Hepatocyte (in vitro differentiated cells): ENCODE measurements around the gene FBRSL1. TPM values are rescaled to one million over a fixed set of nuclear protein-coding genes. Genes with fewer than 3 reads are reported as not detected.

Experiments used
- DNase-seq: peaks from one replicate; pipeline ENCODE4 v3.0.0-alpha.2; 2016; ENCODE audit warnings: low spot score
- H2AFZ ChIP-seq: fragments of 200-600 bp; sonication (generic); 2 replicates; pipeline ENCODE4 v1.6.0; 2016; ENCODE audit warnings: antibody characterized with exemption, mild to moderate bottlenecking
- H3K27ac ChIP-seq: fragments of 200-600 bp; sonication (generic); 2 replicates; pipeline ENCODE4 v1.5.1; 2016; ENCODE audit warnings: mild to moderate bottlenecking
- H3K27me3 ChIP-seq: fragments of 200-600 bp; sonication (generic); 2 replicates; pipeline ENCODE4 v1.6.1; 2016
- H3K36me3 ChIP-seq: fragments of 200-600 bp; sonication (generic); replicated peaks from 2 replicates; pipeline ENCODE4 v1.5.1; 2016; ENCODE audit warnings: low read depth; ENCODE audit not compliant: insufficient read depth
- H3K4me1 ChIP-seq: fragments of 200-600 bp; sonication (generic); 2 replicates; pipeline ENCODE4 v1.5.1; 2016; ENCODE audit warnings: mild to moderate bottlenecking, moderate library complexity; ENCODE audit not compliant: insufficient read depth
- H3K4me2 ChIP-seq: fragments of 200-600 bp; sonication (generic); 2 replicates; pipeline ENCODE4 v1.6.0; 2016
- H3K4me3 ChIP-seq: fragments of 200-600 bp; sonication (generic); 2 replicates; pipeline ENCODE4 v1.5.1; 2016; ENCODE audit warnings: mild to moderate bottlenecking
- H3K79me2 ChIP-seq: fragments of 200-600 bp; sonication (generic); 2 replicates; pipeline ENCODE4 v1.6.0; 2017; ENCODE audit warnings: mild to moderate bottlenecking
- H3K9me2 ChIP-seq: fragments of 200-600 bp; sonication (generic); replicated peaks from 2 replicates; pipeline ENCODE4 v1.6.0; 2017; ENCODE audit warnings: mild to moderate bottlenecking; ENCODE audit not compliant: insufficient read depth
- H3K9me3 ChIP-seq: fragments of 200-600 bp; sonication (generic); 2 replicates; pipeline ENCODE4 v1.5.1; 2016; ENCODE audit warnings: low read depth, mild to moderate bottlenecking
- H4K20me1 ChIP-seq: fragments of 200-600 bp; sonication (generic); 2 replicates; pipeline ENCODE4 v1.6.0; 2016; ENCODE audit warnings: mild to moderate bottlenecking; ENCODE audit not compliant: insufficient read depth, poor library complexity, severe bottlenecking
- CTCF ChIP-seq: fragments of 200-600 bp; sonication (generic); IDR thresholded peaks from 2 replicates; pipeline ENCODE4 v1.5.1; 2016; ENCODE audit warnings: antibody characterized with exemption, mild to moderate bottlenecking; ENCODE audit not compliant: poor library complexity
- EZH2 ChIP-seq: fragments of 200-600 bp; sonication (generic); IDR thresholded peaks from 2 replicates; pipeline ENCODE4 v1.6.1; 2016; ENCODE audit warnings: antibody characterized with exemption, mild to moderate bottlenecking, borderline replicate concordance
- EZH2phosphoT487 ChIP-seq: fragments of 200-600 bp; sonication (generic); IDR thresholded peaks from one replicate; pipeline ENCODE4 v1.6.1; 2018; ENCODE audit warnings: antibody characterized with exemption, mild to moderate bottlenecking, low read depth, moderate library complexity; ENCODE audit not compliant: unreplicated experiment, severe bottlenecking
- WGBS: methylation state at CpG from one replicate; pipeline ENCODE4 v1.1.6; 2016; ENCODE audit warnings: low lambda C conversion rate; ENCODE audit errors: missing lambda C conversion rate; 5-methylcytosine and 5-hydroxymethylcytosine counted together
- polyA plus RNA-seq: library from polyadenylated mRNA; unstranded; fragments of >200 nt; fragmentation: Nextera tagmentation; extraction: Ambion mirVana; gene quantifications from 2 replicates; pipeline ENCODE4 v1.2.1, GENCODE V29; 2016
- total RNA-seq: library from RNA; depleted of rRNA; stranded (reverse); fragments of >200 nt; gene quantifications from 2 replicates; pipeline ENCODE4 v1.2.3, GENCODE V29; 2014

FBRSL1 gene
- total and polyA plus RNA-seq, 2 experiments from 2014 or later = 18.5 to 61.1 TPM

GRCh38 chr12:132518354-132518992 lies 28.5 kb downstream of the FBRSL1 start:
- H2AFZ ChIP-seq = no peak overlapping the region
- DNase-seq = no peak
- H3K27ac ChIP-seq = no peak overlapping the region
- H4K20me1 ChIP-seq = peaks cover 20% of the 10 kb centered on the region
- no peaks in the 10 kb centered on the region for H3K36me3 ChIP-seq
- no peak overlapping the region for H3K4me3 ChIP-seq
- H3K9me2 ChIP-seq = no peaks in the 10 kb centered on the region
- H3K9me3 ChIP-seq = no peaks in the 10 kb centered on the region
- TF ChIP-seq EZH2phosphoT487 (no peak), EZH2 (no peak), CTCF (no peak)
- H3K4me2 ChIP-seq = no peak overlapping the region
- H3K4me1 ChIP-seq = peaks cover 8% of the 10 kb centered on the region
- 98% methylated on average over 6 of the region's 7 CpGs for WGBS
- peaks cover 15% of the 10 kb centered on the region for H3K79me2 ChIP-seq
- no peaks in the 10 kb centered on the region for H3K27me3 ChIP-seq

- H3K4me1 ChIP-seq = peaks cover 16% of the 10 kb centered on the region
- H3K27me3 ChIP-seq = no peaks in the 10 kb centered on the region
- H3K27ac ChIP-seq = no peak overlapping the region
- H3K36me3 ChIP-seq = no peaks in the 10 kb centered on the region
- H3K4me2 ChIP-seq = no peak overlapping the region
- H4K20me1 ChIP-seq = peaks cover 31% of the 10 kb centered on the region
- no peaks in the 10 kb centered on the region for H3K9me2 ChIP-seq
- TF ChIP-seq CTCF = no peak
- no peak for TF ChIP-seq EZH2
- no peak for TF ChIP-seq EZH2phosphoT487
- 91% methylated on average over 17 of the region's 17 CpGs for WGBS
- no peaks in the 10 kb centered on the region for H3K9me3 ChIP-seq
- no peak overlapping the region for H3K4me3 ChIP-seq
- H3K79me2 ChIP-seq = peaks cover 17% of the 10 kb centered on the region
- H2AFZ ChIP-seq = no peak overlapping the region
- no peak for DNase-seq
Observed at GRCh38 chr12:132520421-132521199, 30.7 kb downstream of the FBRSL1 start.

- Histone ChIP-seq H3K4me2 (no peak overlapping the region), H3K9me3 (no peaks in the 10 kb centered on the region), H3K79me2 (peaks cover 15% of the 10 kb centered on the region), H4K20me1 (peaks cover 34% of the 10 kb centered on the region), H3K36me3 (no peaks in the 10 kb centered on the region), H3K27ac (no peak overlapping the region), H3K4me3 (no peak overlapping the region), H3K4me1 (peaks cover 16% of the 10 kb centered on the region), H3K27me3 (no peaks in the 10 kb centered on the region), H3K9me2 (no peaks in the 10 kb centered on the region), H2AFZ (no peak overlapping the region)
- TF ChIP-seq EZH2phosphoT487 = no peak
- no peak for TF ChIP-seq CTCF
- no peak for TF ChIP-seq EZH2
- WGBS = 86% methylated on average over 11 of the region's 15 CpGs
- DNase-seq = no peak
Observed at GRCh38 chr12:132521200-132521580, 31.2 kb downstream of the FBRSL1 start.
